Measurements from ENCODE around the gene ZNF436. TPM values are rescaled to one million over a fixed set of nuclear protein-coding genes. Genes with fewer than 3 reads are reported as not detected.
"Not testable (repeated sequence)": the region's sequence is repeated elsewhere in the genome, so short reads cannot be mapped to it uniquely, and the experiment has no call there.

ZNF436 gene
- total RNA-seq, 1 donor from 2014 or later, result 40.2 TPM

- DNase-seq (ENCODE audit: low spot score), result no peak
Observed at GRCh38 chr1:23322770-23323169, 46.9 kb downstream of the ZNF436 start.

GRCh38 chr1:23310280-23310679, 59.4 kb downstream of the ZNF436 start:
- not testable (repeated sequence) for DNase-seq (ENCODE audit: low spot score)

Other genes with a start within 250 kb of the ZNF436 start
- 48.3 TPM for gene LUZP1, start 201.0 kb downstream of the ZNF436 start, total RNA-seq
- 0.91 TPM for gene HTR1D, start 152.3 kb downstream of the ZNF436 start, total RNA-seq
- gene HNRNPR, start 25.6 kb downstream of the ZNF436 start, total RNA-seq, result 164 TPM
- gene TCEA3, start 54.9 kb upstream of the ZNF436 start, total RNA-seq, result 50.2 TPM
- 44.4 TPM for gene ASAP3, start 114.3 kb upstream of the ZNF436 start, total RNA-seq
- 0.52 TPM for gene E2F2, start 161.4 kb upstream of the ZNF436 start, total RNA-seq
- gene ID3, start 189.7 kb upstream of the ZNF436 start, total RNA-seq, result 81.0 TPM

All from ureter (tissue), 1 donor.